K562 (cell line): ENCODE data around the gene SLC17A9. TPM values are rescaled to one million over a fixed set of nuclear protein-coding genes. Genes with fewer than 3 reads are reported as not detected.

Experiments
- ARHGAP35 ChIP-seq: fragments of 450-650 bp; IDR thresholded peaks from 2 replicates; pipeline ENCODE4 v1.6.1; 2018; ENCODE audit not compliant: partially characterized antibody
- DIDO1 ChIP-seq: fragments of 450-650 bp; IDR thresholded peaks from 2 replicates; pipeline ENCODE4 v1.6.1; 2016; ENCODE audit warnings: low read depth, missing biosample characterization, missing genetic modification characterization
- E2F5 ChIP-seq: sonication (generic); formaldehyde crosslinking; IDR thresholded peaks from 2 replicates; pipeline ENCODE4 v1.8.0; 2022; ENCODE audit warnings: mild to moderate bottlenecking, missing genetic modification reagents
- KDM1A ChIP-seq, 2 experiments: fragments of 450-650 bp; IDR thresholded peaks; 2 replicates each; pipeline ENCODE4 v1.6.1; 2016; ENCODE audit warnings: mild to moderate bottlenecking in 2 of 2
- MTF1 ChIP-seq: fragments of 250-450 bp; sonication (Bioruptor Pico); IDR thresholded peaks from 2 replicates; pipeline ENCODE4 v1.9.0; 2021; ENCODE audit warnings: moderate library complexity, mild to moderate bottlenecking, inconsistent platforms, borderline replicate concordance
- NCOA6 ChIP-seq: fragments of 450-650 bp; IDR thresholded peaks from 2 replicates; pipeline ENCODE4 v1.6.1; 2017; ENCODE audit warnings: mild to moderate bottlenecking
- NFYB ChIP-seq: IDR thresholded peaks from 2 replicates; pipeline ENCODE4 v1.6.1; 2011; ENCODE audit warnings: mild to moderate bottlenecking, moderate library complexity; ENCODE audit not compliant: insufficient read length; ENCODE audit errors: extremely low read depth
- NUFIP1 ChIP-seq: fragments of 450-650 bp; IDR thresholded peaks from 2 replicates; pipeline ENCODE4 v1.6.1; 2018; ENCODE audit not compliant: partially characterized antibody
- POLR2AphosphoS2 ChIP-seq: IDR thresholded peaks from 2 replicates; pipeline ENCODE4 v1.6.1; 2012; ENCODE audit warnings: low read length, improper control_type of control experiment
- POLR3G ChIP-seq: IDR thresholded peaks from 2 replicates; pipeline ENCODE4 v1.6.1; 2011; ENCODE audit not compliant: insufficient read length, insufficient replicate concordance; ENCODE audit errors: extremely low read depth
- SAFB ChIP-seq: fragments of 200-400 bp; formaldehyde crosslinking; IDR thresholded peaks from 2 replicates; pipeline ENCODE4 v1.6.1; 2017; ENCODE audit warnings: low read depth, low read length, borderline replicate concordance
- SRSF9 ChIP-seq: fragments of 200-400 bp; formaldehyde crosslinking; IDR thresholded peaks from 2 replicates; pipeline ENCODE4 v1.6.1; 2017; ENCODE audit warnings: low read depth, low read length, borderline replicate concordance
- STAG1 ChIP-seq: sonication (generic); formaldehyde crosslinking; IDR thresholded peaks from 2 replicates; pipeline ENCODE4 v1.5.0; 2020; ENCODE audit warnings: missing genetic modification reagents, borderline replicate concordance
- XRCC3 ChIP-seq: fragments of 450-650 bp; IDR thresholded peaks from 2 replicates; pipeline ENCODE4 v1.6.1; 2017; ENCODE audit warnings: mild to moderate bottlenecking, moderate library complexity
- ZEB2 ChIP-seq: fragments of 450-650 bp; IDR thresholded peaks from 2 replicates; pipeline ENCODE4 v1.6.1; 2016
- ZNF408 ChIP-seq: fragments of 250-450 bp; sonication (Bioruptor Pico); IDR thresholded peaks from 2 replicates; pipeline ENCODE4 v1.4.0; 2020; ENCODE audit warnings: low read depth, mild to moderate bottlenecking, moderate library complexity
- ZNF639 ChIP-seq, 2 experiments: fragments of 200-800 bp in 1 of 2; sonication (Bioruptor generic) in 1 of 2; sonication (generic) in 1 of 2; formaldehyde crosslinking in 1 of 2; IDR thresholded peaks in 1 of 2; conservative IDR thresholded peaks in 1 of 2; 2 replicates each; pipeline versions ENCODE4 v1.5.0 to v1.6.1; 2016 to 2020; ENCODE audit warnings: missing compliant biosample characterization in 1 of 2, missing genetic modification characterization in 1 of 2, missing genetic modification reagents in 1 of 2
- polyA plus RNA-seq, 8 experiments: library from polyadenylated mRNA; depleted of rRNA in 4 of 8; stranded (reverse) in 5 of 8; unstranded in 3 of 8; fragments of >200 nt; fragmentation: Nextera tagmentation in 2 of 8; fragmentation: Illumina TruSeq in 1 of 8; extraction: Ambion mirVana in 2 of 8; extraction: Trizol in 1 of 8; gene quantifications; 2 replicates each; pipeline versions ENCODE4 v1.2.1 to v1.2.3, GENCODE V29; 2011 to 2014; ENCODE audit warnings: inconsistent platforms in 1 of 8, missing spikeins in 1 of 8
- total RNA-seq, 7 experiments: library from RNA; depleted of rRNA in 6 of 7; stranded (reverse); fragments of >200 nt in 6 of 7; fragmentation: Illumina TruSeq in 2 of 7; extraction: Trizol in 2 of 7; gene quantifications; 2 replicates each; pipeline versions ENCODE4 v1.2.1 to v1.2.3, GENCODE V29; 2011 to 2021; ENCODE audit warnings: low replicate concordance in 1 of 7
- TF ChIP-seq, protein P1 (sequence below), 2 experiments: IDR thresholded peaks in 1 of 2; conservative IDR thresholded peaks in 1 of 2; 2 replicates each; pipeline ENCODE4 v1.6.1; 2016; ENCODE audit warnings: low read depth in 2 of 2, mild to moderate bottlenecking in 1 of 2, missing compliant biosample characterization in 1 of 2, missing genetic modification characterization in 1 of 2, moderate library complexity in 1 of 2
- TF ChIP-seq, protein P2 (sequence below): fragments of 250-450 bp; sonication (Bioruptor Pico); IDR thresholded peaks from 2 replicates; pipeline ENCODE4 v1.4.0; 2020; ENCODE audit warnings: mild to moderate bottlenecking

SLC17A9 gene
- total and polyA plus RNA-seq, 9 of the 15 experiments (the other 6 are each of a cell fraction or from before 2014, with no cell fraction given): 0.04 to 0.31 TPM; not detected in 7

GRCh38 chr20:62971950-62972844 is 19.7 kb downstream of the SLC17A9 start (continued):
- no peak for TF ChIP-seq E2F5 (CRISPR knock-in tag)
- no peak for TF ChIP-seq ARHGAP35
- no peak for TF ChIP-seq POLR3G
- 0 out of 2 replicates have a peak, but pooled peaks have one; percentile 53 for TF ChIP-seq STAG1 (CRISPR knock-in tag)
- TF ChIP-seq SRSF9: no peak
- TF ChIP-seq NFYB: no peak
- no peak for TF ChIP-seq SAFB
- no peak for TF ChIP-seq XRCC3
- peak in 1 of 2 experiments; percentile 86; a peak in 1 of 4 replicates for TF ChIP-seq KDM1A (IDR thresholded peaks at IDR 0.05)
- TF ChIP-seq MTF1 (CRISPR knock-in tag): no peak
- no peak for TF ChIP-seq ZNF408 (CRISPR knock-in tag)
- no peak for TF ChIP-seq NCOA6
- TF ChIP-seq, protein P1, sequence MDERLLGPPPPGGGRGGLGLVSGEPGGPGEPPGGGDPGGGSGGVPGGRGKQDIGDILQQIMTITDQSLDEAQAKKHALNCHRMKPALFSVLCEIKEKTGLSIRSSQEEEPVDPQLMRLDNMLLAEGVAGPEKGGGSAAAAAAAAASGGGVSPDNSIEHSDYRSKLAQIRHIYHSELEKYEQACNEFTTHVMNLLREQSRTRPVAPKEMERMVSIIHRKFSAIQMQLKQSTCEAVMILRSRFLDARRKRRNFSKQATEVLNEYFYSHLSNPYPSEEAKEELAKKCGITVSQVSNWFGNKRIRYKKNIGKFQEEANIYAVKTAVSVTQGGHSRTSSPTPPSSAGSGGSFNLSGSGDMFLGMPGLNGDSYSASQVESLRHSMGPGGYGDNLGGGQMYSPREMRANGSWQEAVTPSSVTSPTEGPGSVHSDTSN (CRISPR knock-in tag; IDR thresholded peaks at IDR 0.05; ENCODE audit: low read depth): no peak
- TF ChIP-seq, protein P1 (tag; conservative IDR thresholded peaks at IDR 0.05; ENCODE audit: low read depth): no peak
- TF ChIP-seq, protein P2, sequence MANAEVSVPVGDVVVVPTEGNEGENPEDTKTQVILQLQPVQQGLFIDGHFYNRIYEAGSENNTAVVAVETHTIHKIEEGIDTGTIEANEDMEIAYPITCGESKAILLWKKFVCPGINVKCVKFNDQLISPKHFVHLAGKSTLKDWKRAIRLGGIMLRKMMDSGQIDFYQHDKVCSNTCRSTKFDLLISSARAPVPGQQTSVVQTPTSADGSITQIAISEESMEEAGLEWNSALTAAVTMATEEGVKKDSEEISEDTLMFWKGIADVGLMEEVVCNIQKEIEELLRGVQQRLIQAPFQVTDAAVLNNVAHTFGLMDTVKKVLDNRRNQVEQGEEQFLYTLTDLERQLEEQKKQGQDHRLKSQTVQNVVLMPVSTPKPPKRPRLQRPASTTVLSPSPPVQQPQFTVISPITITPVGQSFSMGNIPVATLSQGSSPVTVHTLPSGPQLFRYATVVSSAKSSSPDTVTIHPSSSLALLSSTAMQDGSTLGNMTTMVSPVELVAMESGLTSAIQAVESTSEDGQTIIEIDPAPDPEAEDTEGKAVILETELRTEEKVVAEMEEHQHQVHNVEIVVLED (CRISPR knock-in tag): no peak
- TF ChIP-seq DIDO1 (tag): no peak
- no peak for TF ChIP-seq ZEB2
- no peak for TF ChIP-seq ZNF639 (CRISPR knock-in tag; conservative IDR thresholded peaks at IDR 0.05 in 1 of 2, IDR thresholded peaks at IDR 0.05 in 1 of 2)
- no peak for TF ChIP-seq POLR2AphosphoS2
- no peak for TF ChIP-seq NUFIP1
